Jurkat, Clone E6-1 (cell line): ENCODE data around the gene GSG1L.
"Not testable (repeated sequence)": the region's sequence is repeated elsewhere in the genome, so short reads cannot be mapped to it uniquely, and the experiment has no call there.

ENCODE experiments used
- DNase-seq: peaks from one replicate; pipeline ENCODE4 v3.0.0-alpha.2; 2011; ENCODE audit warnings: low read depth, low spot score
- H3K4me3 ChIP-seq: 2 replicates; pipeline ENCODE4 v1.5.1; 2011; ENCODE audit warnings: mild to moderate bottlenecking, low read length, control low read depth, moderate library complexity

Gene GSG1L

GRCh38 chr16:27966756-27967155 is 96.8 kb downstream of the GSG1L start:
- H3K4me3 ChIP-seq = no peak overlapping the region
- DNase-seq = peak; percentile 73

- H3K4me3 ChIP-seq = no peak overlapping the region
- DNase-seq = no peak
Observed at GRCh38 chr16:27965801-27966200, 97.7 kb downstream of the GSG1L start.

- no peak overlapping the region for H3K4me3 ChIP-seq
- DNase-seq = no peak
Observed at GRCh38 chr16:27963471-27963965, 100.0 kb downstream of the GSG1L start.

- DNase-seq = no peak
Observed at GRCh38 chr16:27962197-27962596, 101.3 kb downstream of the GSG1L start.

GRCh38 chr16:27961296-27961620 is 102.3 kb downstream of the GSG1L start:
- DNase-seq = no peak
- H3K4me3 ChIP-seq = no peak overlapping the region

More at GRCh38 chr16:27962197-27962596, 101.3 kb downstream of the GSG1L start:
- no peak overlapping the region for H3K4me3 ChIP-seq

- DNase-seq = no peak
- no peak overlapping the region for H3K4me3 ChIP-seq
Observed at GRCh38 chr16:27960619-27961295, 102.8 kb downstream of the GSG1L start.

- H3K4me3 ChIP-seq = no peak overlapping the region
- no peak for DNase-seq
Observed at GRCh38 chr16:27959914-27960313, 103.6 kb downstream of the GSG1L start.

- DNase-seq = no peak
- no peak overlapping the region for H3K4me3 ChIP-seq
Observed at GRCh38 chr16:27954191-27954590, 109.3 kb downstream of the GSG1L start.

GRCh38 chr16:27952811-27953210 is 110.7 kb downstream of the GSG1L start:
- H3K4me3 ChIP-seq = no peak overlapping the region
- DNase-seq = no peak

- no peak for DNase-seq
- H3K4me3 ChIP-seq = no peak overlapping the region
Observed at GRCh38 chr16:27951489-27952120, 111.9 kb downstream of the GSG1L start.

GRCh38 chr16:27950206-27950887 is 113.2 kb downstream of the GSG1L start:
- DNase-seq = no peak
- no peak overlapping the region for H3K4me3 ChIP-seq

GRCh38 chr16:27947696-27948095 is 115.8 kb downstream of the GSG1L start:
- no peak for DNase-seq
- no peak overlapping the region for H3K4me3 ChIP-seq

- no peak for DNase-seq
- H3K4me3 ChIP-seq = no peak overlapping the region
Observed at GRCh38 chr16:27945233-27945973, 118.1 kb downstream of the GSG1L start.

GRCh38 chr16:27943766-27944165 is 119.7 kb downstream of the GSG1L start:
- no peak for DNase-seq
- no peak overlapping the region for H3K4me3 ChIP-seq

GRCh38 chr16:27942071-27942470 is 121.4 kb downstream of the GSG1L start:
- not testable (repeated sequence) for DNase-seq, H3K4me3 ChIP-seq

GRCh38 chr16:27935076-27935475 is 128.4 kb downstream of the GSG1L start:
- no peak overlapping the region for H3K4me3 ChIP-seq
- no peak for DNase-seq

GRCh38 chr16:27932542-27933135 is 130.9 kb downstream of the GSG1L start:
- H3K4me3 ChIP-seq = no peak overlapping the region
- no peak for DNase-seq

GRCh38 chr16:27929818-27930217 is 133.7 kb downstream of the GSG1L start:
- H3K4me3 ChIP-seq = no peak overlapping the region
- DNase-seq = no peak

- H3K4me3 ChIP-seq = no peak overlapping the region
- no peak for DNase-seq
Observed at GRCh38 chr16:27928542-27928941, 135.0 kb downstream of the GSG1L start.
